HG02852 (cell line): ENCODE data around the gene OSBP2.
"Not testable (repeated sequence)": the region's sequence is repeated elsewhere in the genome, so short reads cannot be mapped to it uniquely, and the experiment has no call there.

Source experiments
- ATAC-seq: cut with Tn5 transposase; IDR thresholded peaks from one replicate; pipeline ENCODE4 v1.9.1; 2021; ENCODE audit warnings: mild to moderate bottlenecking, moderate library complexity; ENCODE audit not compliant: unreplicated experiment

OSBP2 gene

DNA sequence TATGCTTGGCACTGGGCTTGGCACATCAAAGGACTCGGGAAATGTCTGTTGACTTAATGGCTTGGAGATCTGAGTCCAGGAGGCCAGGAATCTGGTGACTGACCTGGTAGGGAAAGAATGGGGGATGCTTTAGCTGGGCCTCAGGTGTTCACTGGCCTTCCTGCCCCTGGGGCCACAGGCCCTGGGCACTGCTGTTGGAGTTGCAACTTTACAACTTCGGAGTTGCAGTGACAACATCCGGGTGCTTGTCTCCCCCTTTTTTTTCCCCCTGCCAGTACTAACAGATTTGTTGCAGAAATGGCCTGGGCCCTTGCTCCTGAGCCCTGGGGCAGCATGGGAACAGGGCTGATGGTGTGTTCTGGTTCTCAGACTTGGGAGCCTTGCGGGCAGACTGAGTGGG, 23.8 kb downstream of the OSBP2 start:
- ATAC-seq = no peak

DNA sequence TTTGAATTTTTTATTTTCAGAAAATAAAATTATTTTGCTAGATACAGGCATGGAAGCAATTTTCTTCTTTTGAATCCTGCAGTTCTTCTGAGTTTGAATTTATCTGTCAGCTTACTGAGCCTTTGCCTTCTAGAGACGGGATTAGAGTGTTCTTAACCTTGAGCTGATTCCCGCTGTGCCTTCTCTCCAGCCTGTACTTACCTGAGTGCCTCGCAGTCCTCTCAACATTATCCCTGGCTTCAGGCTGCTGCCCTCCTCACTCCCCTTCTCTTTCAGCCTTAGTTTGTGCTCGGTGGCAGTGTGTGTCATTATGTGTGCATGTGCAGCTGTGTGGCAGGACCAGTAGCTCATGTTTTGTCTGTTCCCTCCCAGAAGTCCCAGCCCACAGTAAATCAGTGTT, 24.3 kb downstream of the OSBP2 start:
- no peak for ATAC-seq

DNA sequence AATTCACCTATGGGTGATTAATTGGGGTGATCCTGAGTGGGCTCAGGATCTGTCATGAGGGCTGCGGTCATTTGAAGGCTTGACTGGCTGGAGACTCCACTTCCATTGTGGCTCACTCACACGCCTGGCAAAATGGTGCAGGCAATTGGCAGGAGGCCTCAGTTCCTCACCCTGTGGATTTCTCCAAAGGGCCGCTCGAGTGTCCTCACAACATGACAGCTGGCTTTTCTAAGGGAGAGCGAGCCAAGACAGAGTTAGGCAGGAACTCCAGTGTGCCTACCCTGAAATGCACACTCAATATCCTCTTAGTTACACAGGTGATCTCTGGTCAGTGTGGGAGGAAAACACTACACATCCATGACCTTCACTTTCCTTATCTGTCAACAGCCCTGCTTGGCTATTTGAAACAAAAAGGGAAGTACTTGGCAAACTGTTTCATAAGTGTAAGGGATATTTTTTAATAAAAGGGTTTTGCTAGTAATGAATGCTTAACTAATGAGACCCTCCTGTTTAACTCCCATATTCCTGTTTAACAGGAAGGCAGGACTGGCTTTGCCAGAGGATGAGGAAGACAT, 25.7 kb downstream of the OSBP2 start:
- no peak for ATAC-seq

DNA sequence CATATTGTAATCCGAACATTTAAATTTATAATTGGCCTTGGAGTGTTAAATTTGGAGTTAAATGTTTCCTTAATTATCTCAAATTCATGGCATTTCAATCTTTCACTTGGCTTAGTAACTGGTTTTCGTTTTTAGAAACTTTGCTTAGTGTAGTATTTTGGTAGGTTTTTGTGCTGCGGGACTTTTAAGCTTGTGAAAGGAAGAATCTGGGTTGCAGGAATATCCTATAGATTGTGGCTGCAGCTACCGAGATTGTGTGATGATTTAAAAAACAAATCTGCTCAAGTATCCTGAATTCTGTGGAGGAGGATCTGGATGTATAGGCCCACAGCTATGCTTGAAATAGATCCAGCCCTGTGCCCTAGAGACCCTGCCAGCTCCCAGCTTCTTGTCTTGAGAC, 27.1 kb downstream of the OSBP2 start:
- no peak for ATAC-seq

DNA sequence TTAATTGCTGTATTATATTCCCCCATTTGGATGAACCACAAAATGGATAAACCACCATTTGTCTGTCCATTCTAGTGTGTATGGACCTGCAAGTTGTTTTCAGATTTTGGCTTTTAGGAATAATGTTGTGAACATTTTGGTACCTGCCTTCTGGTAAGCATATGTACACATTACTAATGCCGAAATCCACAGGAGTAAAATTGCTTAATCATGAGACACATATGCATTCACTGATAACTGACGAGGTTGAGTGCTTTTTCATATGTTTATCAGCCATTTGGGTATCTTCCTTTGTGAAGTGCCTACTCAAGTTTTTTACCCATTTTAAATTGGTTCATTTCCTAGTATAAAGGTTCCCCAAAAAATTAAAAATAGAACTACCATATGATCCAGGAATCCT, 34.2 kb downstream of the OSBP2 start:
- no peak for ATAC-seq

DNA sequence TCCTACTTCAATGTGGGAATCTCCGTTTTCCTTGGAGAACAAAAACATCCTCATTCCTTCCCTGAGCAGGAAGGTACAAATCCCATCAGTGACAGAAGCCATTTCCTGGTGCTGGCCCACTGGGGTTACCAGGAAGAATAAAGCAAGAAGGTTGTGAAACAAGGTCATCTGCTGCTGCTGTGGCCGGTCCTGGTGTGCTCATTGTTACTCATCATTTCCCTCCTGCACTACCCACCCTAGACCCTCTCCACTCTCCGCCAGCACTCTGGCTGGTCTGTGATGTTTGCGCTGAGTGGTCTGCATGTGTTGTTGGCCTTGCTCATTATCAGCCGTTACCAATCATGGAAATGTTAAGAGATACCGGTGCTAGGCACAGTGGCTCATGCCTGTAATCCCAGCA, 37.0 kb downstream of the OSBP2 start:
- ATAC-seq = no peak

DNA sequence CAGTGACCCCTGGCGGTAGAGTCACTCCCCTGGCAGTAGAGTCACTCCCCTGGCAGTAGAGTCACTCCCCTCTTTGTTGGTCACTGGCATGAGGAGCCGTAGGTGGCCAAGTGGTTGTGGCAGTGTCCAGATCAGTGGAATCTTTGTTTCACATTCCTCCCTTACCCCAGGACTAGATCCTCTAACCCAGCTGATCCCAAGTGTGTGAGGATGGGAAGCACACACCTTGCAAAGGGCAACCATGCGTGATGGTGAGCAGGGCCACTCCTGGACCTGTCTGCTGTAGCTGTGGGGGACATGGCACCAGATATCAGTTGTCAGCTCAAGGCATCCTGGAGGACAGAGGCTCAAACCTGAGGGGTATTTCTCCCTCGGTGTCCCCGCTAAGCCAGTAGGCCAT, 37.8 kb downstream of the OSBP2 start:
- ATAC-seq = no peak

DNA sequence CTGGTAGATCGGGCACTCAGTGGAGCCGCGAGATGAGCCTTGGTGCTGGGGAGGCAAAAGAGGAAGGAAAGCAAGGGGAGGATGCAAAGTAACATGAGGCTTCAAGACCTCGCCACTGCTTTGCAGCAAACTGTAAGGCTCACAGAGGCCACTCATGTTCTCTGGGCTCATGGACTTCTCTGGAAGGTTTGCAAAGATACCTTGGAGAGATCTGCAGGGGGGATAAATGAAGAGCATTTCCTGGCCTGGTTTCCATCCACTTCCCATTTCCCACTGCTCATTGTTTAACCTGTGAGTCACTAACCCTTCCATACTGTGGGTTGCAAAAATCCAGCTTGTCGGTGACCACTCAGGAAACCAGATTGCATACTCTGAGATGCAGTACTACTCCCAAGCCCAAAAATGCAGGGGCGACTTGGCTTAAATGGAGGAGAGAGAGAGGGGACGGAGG, 38.5 kb downstream of the OSBP2 start:
- no peak for ATAC-seq

DNA sequence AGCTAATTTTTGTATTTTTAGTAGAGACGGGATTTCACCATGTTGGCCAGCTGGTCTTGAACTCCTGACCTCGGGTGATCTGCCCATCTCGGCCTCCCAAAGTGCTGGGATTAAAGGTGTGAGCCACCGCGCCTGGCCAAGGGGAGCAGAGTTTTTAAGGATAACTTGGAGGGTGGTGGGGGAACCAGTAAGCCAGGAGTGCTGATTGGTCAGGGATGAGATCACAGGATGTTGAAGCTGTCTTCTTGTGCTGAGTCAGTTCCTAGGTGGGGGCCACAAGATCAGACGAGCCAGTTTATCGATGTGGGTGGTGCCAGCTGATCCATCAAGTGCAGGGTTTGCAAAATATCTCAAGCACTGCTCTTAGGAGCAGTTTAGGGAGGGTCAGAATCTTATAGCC, 45.3 kb downstream of the OSBP2 start:
- not testable (repeated sequence) for ATAC-seq

DNA sequence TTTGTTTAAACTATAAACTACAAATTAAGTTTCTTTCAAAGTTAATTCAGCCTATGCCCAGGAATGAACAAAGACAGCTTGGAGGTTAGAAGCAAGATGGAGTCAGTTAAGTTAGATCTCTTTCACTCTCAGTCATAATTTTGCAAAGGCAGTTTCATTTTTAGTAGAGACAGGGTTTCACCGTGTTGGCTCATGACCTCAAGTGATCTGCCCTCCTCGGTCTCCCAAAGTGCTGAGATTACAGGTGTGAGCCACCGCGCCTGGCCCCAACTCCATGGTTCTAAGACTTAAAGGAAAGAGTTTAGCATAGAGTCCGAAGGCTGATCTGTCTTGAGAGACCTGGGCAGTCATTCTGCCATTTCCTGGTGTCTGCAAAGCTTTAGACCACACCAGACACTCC, 45.8 kb downstream of the OSBP2 start:
- ATAC-seq = peak; percentile 43

DNA sequence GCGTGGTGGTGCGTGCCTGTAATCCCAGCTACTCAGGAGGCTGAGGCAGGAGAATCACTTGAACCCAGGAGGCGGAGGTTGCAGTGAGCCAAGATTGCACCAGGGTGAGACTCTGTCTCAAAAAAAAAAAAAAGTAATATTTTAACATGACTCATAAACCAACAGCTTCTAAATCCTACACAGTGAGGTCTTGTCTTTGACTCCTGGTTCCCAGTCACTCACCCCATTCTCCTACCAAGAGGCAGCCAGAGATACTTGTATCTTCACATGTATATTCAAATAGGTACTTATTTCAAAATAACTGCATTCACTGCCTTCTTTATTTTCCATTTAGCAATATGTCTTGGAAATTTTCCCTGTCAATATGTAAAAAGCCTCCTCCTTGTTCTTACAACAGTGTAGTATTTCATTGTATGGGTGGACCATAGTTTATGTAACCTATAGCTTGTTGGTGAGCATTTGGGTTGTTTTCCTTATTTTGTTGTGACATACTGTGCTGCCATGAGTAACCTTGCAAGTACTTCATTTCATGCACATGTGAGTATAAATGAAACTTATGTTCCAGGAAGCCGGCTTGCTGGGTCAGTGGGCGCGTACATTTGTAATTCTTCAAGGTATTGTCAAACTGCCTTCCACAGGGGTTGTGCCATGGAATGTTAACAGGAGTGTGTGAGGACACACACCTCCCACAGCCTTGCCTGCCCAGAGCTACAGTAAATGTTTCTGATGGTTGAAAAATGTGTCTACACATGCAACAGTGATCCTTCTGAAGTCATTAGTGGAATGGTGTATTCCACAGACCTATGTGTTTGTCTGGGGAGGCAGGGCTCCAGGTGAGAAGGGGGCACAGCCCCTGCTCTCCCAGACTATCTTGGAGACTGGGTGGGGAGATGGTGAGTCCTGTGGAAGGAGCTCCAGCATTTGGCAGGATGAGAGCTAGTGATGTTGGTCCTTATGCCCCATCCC, 47.9 kb downstream of the OSBP2 start:
- no peak for ATAC-seq

DNA sequence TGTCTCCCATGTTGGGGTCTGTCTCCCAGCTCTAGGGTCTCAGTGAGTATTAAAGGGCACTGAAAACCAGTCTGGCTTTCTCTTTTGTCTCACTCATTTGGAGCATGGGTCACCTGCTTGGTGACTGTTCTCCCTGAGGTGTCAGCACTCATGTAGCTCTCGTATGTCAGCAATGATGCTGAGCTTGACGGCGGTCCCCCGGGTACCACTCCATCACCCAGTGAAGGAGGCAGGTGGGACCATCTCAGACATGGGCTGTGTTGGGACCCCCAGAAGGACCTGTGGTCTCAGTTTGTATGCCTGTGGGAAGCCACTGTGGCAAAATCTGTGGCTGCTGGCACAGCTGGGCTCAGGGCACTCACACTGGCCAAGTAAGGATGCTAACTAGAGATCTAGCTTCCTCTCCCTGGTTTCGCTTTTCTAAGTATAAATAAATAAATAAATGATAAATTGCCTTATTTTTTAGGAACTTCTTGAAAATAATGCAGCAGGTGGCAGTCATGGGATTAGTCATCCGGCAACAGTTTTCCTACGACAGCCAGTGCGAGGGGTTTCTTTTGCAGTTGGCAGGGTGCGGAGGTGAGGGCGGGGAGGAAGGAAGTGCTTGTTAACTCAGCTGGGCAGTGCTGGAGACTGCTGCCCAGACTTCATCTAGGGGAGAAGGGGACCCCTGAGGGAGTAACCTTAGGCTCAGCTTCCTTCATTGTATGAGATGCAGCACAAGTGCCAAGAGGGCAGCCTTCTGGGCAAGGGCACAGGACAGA, 48.8 kb downstream of the OSBP2 start:
- no peak for ATAC-seq

DNA sequence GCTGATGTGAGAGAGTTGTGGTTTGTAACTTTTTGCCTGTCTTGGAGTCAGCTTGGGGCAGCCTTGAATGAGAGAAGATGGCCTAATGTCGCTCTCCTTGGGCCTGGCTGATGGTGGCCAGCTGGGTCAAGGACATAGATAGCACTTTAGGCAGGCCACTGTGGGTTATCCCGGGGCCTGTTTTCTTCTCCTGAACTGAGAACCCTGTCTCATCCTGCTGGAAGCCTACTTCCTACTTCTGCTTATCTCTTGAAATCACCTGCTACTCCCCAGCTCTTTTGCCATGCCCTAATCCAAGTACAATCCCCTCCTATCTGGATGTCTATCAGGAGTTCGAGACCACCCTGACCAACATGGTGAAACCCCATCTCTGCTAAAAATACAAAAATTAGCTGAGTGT, 49.5 kb downstream of the OSBP2 start:
- ATAC-seq = no peak

DNA sequence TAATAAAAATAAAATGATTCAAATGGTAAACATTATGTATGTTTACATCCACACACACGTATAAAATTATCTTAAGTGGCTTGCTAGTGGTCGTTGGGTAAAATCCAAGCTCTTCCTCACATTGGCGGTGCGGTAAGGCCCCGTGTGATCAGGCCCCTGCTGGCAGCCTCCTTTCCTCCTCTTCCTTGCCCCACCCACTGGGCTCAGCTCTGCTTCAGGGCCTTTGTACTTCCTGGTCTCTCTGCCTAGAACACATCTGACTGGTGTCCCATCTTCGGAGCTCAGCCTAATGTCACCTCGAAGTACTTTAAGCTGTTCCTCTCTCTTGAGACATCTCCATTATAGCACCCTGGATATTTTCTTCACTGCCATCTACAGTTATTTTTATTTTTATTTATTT, 52.8 kb downstream of the OSBP2 start:
- ATAC-seq = no peak

DNA sequence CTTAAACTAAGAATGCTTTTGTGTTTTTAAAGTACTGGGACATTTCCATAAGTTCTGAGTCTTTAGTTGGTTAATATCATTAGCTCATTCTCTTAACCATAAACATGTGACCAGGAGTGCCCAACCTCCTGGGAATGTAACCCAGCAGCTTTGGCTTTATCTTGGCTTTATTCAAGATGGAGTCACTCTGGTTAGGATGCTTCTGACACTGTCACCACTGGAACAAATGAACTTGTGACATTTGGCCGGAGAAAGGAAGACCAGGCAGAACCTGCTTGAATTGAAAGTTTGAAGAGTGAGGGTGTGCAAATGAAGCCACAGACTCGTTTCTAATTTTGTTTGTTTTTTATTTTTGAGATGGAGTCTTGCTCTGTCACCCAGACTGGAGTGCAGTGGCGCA, 54.6 kb downstream of the OSBP2 start:
- ATAC-seq = no peak

DNA sequence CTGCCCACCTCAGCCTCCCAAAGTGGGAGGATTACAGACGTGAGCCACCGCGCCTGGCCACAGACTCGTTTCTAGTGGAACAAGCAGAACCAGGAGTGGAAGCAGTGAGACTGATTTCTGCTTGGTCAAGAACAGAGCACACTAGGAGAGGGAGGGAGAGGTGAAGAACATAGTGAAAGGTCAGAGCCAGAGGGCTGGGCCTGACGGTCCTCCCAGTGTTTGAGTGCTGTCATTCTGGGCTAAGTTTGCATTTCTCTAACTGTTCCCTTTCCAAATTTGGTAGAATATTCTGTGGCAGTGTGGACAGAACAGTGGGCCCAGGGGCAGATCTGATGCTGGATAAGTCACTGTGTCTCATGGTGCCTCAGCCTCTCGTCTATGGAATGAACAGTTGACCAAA, 55.2 kb downstream of the OSBP2 start:
- no peak for ATAC-seq

DNA sequence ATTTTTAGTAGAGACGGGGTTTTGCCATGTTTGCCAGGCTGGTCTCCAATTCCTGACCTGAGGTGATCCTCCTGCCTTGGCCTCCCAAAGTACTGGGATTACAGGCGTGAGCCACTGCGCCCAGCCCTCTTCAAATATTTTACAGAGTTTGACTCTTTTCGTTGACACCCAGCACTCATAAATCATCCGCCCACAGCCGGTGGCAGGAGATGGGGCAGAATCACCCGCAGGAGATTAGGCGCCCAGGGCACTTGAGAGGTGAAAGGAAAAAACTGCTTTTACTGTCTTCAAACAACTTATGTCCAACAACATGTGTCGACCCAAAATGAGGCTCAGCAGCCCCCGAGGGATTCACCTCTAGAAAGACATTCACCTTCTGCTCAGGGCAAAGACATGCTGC, 56.9 kb downstream of the OSBP2 start:
- ATAC-seq = no peak

DNA sequence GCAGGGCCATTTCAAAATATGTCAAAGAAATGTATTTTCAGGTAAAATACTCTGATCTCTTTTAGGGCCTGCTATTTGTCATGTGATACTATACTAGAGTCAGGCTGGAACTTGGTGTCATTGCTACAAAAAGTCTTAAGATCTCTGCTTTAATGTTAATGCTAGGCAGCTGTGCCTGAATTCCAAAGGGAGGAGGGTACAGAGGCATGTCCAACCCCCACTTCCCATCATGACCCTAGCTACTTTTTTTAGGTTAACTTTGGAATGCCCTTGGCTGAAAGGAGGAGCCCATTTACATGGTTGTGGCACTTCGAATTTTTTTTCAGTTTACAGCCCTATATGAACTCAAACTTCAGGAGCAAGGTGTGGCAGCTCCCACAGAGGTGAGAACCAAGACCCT, 58.1 kb downstream of the OSBP2 start:
- no peak for ATAC-seq

DNA sequence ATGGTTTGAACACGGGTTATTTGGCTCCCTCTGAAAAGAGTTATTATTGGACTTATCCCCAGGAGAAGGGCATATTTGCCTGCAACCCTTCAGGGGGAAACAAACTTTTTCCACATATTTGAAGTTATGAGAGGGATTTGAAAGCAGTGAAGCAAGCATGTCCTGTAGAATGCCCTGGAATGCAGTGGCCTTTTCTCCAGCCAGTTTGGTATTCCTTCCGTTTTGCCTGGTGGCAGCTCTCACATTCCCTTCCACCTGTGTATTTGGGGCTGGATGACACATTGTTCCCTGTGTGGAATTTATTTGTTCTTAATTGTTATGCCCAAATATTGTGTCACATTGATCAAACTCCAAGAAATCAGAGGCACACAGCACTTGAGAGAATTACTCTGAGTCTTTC, 59.0 kb downstream of the OSBP2 start:
- ATAC-seq = no peak

DNA sequence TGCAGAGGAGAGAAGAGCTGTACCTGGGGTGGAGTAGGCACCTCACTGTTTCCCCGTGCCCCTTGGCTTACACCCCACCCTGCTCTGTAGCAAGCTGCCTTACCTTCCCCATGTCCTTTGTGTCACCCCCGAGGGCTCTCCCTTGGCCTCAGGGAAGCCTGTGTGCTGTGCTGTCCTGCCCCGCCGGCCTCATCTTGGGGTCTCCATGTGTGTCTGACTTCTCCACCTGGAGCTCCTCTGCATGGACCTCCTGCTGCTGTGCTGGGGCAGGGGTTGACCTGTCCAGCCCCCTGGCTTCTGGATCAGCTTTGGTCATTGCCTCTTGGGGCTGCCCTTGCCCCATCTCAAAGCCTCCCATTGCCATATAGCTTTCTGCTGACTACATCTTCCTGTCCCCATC, 59.8 kb downstream of the OSBP2 start:
- ATAC-seq = no peak

DNA sequence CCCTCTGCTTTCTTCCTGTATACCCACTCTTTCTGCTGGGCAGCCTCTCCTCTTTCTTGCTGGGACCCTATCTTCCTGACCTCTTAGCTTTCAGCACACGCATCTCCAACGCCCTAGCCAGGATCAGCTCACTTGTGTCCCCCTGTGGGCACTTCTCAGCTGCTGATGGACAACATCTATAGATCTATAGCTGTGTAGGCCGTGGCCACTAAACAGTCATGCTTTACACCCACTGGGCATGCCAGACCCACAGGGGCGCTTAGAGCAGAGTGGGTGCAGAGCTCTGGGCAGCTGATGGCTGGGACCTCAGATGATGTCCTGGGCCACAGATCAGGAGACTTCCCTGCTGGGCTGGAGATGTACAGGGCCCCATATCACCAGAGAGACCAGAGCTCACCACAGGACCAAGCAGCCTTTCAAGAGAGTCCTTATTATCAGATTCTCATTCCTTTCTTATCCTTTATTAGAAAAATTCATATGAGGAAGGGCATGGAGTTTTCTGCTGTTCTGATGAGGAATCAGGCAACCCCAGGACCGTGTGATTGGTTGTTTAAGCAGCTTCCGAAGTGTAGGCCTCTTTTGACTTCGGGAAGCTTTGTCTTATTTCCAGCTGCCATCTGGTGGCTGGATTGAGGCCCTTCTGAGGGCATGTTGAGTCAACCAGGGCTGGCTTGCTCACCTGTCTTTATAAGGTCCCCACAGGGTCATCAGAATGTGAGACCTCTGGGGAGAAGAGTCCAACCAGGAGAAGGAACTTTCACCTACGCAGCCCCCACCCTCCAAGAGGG, 60.5 kb downstream of the OSBP2 start:
- no peak for ATAC-seq
